GDM1 (cell line): ENCODE measurements around the gene ADGRE2.
A peak's percentile ranks its signal among the peaks of the same experiment; 100 is the strongest.

Experiments used
- DNase-seq: peaks from one replicate; lab custom pipeline; 2025; lab: John Stamatoyannopoulos, UW

Gene ADGRE2

DNA sequence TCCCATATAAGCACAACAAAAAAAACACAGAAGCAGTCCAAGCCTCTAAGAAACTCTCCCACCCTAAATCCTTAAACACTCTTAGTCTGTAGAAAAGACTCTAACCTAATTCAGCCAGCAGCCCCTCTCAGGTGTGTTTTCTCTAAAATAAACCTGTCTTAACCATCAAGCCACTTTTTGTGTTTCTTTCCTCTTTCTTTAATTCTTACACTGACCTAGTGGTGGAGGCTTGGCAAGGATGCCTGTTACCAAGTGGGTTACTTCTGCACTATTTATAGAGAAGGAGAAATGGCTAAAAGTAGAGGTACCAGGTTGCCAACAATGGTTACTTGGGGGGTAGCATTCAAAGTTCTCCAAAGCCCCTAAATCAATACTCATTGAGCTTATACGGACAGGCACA, 44.8 kb downstream of the ADGRE2 start:
- DNase-seq: no peak

DNA sequence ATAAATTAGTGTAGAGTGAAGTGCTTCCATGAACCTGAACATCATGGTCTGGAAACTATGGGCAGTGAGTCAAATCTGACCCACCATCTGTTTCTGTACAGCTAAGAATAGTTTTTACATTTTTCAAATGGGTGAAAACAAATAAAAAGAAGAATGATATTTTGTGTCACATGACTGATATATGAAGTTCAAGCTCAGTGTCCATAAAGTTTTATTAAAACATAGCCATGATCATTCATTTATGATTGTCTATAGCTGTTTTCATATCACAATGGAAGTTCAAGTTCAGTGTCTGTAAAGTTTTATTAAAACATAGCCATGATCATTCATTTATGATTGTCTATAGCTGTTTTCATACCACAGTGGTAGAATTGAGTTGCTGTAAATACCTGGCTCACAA, 45.9 kb downstream of the ADGRE2 start:
- no peak for DNase-seq

DNA sequence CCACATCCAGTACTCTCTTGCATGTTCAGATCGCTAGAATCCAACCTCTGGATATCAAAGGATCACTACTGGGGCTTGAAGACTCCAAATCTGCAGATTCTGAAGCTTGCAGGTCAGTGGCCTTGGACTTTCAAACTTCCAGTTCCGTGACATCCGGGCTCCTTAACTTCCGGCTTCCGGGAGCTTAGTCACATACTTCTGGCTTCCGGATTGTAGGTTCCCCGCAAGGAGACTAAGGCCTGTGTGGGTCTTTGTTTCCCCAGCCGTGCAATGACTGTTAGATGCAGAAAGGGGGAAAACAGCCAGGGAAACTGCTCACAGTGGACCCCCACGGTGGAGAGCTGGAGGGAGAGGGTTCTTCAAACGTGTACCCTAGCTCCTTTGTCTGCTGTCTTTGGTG, 47.2 kb downstream of the ADGRE2 start:
- DNase-seq: no peak

DNA sequence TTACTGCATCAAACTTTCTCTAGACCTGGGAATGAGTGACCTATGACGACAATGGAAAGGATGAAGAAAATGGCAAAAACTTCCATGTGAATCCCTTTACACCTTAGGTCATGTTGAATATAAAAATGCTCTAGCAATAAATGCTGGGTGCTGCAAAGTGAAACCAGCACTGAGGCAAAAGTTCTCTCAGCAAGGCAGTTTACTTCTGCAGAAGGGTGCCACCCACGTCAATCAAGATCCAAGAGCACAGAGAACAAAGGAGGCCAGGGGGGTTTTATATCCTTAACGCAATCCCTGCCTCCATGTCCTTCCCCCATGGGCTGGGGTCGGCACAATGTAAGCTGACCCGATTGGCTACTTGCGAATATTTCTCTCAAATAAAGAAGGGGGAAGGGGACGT, 49.8 kb downstream of the ADGRE2 start:
- DNase-seq: no peak

DNA sequence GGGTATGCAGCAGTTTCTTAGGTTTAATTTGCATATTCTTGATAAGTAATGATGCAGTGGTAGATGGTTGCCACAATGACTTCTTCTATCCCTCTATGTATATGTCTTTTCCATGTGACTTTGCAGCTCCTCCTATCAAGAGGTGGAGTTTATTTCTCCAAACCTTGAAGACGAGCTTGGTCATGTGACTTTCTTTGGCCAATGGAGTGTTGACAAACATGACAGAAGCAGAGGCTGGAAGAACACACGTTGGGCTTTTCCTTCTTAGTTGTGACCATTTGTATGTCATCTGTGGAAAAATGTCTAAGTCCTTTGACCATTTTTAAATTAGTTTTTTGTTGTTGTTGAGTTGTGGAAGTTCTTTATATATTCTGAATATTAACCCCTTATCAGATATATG, 56.2 kb downstream of the ADGRE2 start:
- DNase-seq: no peak

DNA sequence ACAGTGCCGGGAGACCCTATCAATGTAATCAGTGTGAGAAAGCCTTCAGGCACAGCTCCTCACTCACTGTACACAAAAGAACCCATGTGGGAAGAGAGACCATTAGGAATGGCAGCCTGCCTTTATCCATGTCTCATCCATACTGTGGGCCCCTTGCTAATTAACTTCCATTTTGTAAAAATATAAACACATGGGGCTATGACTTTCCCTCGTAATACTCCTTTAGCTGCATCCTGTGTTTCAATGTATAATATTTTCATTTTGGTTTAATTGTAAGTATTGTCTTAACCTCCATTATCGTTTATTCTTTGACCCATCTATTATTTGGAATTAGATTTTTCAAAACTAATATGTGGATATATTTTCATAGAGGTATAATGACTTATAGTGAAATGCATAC, 59.2 kb downstream of the ADGRE2 start:
- no peak for DNase-seq

DNA sequence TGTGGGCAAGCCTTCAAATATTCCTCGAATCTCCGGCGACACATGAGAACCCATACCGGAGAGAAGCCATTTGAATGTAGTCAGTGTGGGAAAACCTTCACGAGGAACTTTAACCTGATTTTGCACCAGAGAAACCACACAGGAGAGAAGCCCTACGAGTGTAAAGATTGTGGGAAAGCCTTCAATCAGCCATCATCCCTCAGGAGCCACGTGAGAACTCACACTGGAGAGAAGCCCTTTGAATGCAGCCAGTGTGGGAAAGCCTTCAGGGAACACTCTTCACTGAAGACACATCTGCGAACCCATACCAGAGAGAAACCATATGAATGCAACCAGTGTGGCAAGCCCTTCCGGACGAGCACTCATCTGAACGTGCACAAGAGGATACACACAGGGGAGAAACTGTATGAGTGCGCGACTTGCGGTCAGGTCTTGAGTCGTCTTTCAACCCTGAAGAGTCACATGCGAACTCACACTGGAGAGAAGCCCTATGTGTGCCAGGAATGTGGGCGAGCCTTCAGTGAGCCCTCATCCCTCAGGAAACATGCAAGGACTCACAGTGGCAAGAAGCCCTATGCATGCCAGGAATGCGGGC, 59.7 kb downstream of the ADGRE2 start:
- no peak for DNase-seq

DNA sequence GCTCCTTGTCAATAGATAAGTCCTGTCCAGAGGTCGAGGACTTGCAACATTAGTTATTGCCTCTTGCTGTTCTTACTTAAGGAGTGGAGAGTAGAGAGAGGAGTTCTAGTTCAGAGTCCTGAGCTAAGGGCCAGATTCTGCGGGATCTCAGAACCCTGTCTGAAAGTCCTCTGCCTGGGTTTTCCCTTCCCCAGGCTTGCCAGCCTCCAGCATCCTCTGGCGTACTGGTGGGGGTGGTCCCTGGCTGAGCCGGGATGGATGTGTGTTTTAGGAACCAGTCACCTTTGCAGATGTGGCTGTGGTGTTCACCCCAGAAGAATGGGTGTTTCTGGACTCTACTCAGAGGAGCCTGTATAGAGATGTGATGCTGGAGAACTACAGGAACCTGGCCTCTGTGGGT, 62.5 kb downstream of the ADGRE2 start:
- no peak for DNase-seq

DNA sequence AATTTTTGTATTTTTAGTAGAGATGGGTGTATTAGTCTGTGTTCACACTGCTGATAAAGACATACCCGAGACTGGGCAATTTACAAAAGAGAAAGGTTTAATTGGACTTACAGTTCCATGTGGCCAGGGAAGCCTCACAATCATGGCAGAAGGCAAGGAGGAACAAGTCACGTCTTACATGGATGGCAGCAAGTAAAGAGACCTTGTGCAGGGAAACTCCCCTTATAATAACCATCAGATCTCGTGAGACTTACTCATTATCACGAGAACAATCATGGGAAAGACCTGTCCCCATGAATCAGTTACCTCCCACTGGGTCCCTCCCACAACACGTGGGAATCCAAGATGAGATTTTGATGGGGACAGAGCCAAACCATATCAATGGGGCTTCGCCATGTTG, 73.9 kb downstream of the ADGRE2 start:
- no peak for DNase-seq

DNA sequence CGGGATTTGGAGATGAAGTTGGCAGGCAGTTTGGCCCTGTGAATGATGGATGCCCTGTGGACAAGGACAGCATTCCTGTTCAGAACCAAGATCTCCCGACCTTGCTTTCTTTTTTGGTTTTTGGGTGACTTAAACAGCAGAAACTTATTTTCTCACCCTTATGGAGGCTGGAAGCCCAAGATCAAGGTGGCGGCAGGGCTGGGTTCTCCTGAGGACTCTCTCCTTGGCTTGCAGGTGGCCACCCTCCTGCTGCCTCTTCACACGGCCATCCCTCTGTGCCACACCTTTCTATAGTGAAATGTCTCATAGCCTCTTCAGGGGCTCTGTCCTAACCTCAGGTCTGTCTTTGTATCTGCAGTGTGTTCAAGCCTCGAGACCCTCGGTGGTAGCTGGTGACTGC, 74.5 kb downstream of the ADGRE2 start:
- no peak for DNase-seq

DNA sequence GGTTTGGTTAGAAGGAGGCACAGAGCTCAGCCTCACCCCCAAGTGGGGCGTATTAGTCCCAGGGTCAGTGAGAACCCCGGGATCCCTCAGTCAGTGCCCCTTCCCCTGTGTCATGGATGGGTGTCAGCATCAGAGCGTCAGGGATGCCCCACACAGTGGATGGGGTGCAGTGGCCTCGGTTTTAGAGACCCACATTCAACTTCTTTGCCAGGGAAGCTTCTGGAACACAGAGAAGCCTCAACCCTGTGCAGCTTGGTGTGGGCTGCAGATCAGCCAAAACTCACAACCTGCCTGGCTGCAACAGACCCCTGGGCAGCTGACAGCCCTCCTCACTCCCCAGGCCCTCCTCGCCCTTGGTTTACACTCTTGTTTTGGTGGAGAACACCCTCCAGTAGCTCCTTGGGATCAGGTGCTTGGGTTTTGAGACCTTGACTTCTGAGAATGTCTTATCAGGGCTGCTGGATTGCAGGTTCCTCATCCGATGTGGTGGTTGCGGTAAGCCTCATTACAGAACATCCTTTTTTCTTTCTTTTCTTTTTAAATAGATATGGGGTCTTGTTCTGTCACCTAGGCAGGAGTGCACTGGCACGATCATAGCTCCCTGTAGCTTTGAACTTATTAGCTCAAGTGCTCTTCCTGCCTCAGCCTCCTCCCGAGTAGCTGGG, 77.5 kb downstream of the ADGRE2 start:
- DNase-seq: no peak

DNA sequence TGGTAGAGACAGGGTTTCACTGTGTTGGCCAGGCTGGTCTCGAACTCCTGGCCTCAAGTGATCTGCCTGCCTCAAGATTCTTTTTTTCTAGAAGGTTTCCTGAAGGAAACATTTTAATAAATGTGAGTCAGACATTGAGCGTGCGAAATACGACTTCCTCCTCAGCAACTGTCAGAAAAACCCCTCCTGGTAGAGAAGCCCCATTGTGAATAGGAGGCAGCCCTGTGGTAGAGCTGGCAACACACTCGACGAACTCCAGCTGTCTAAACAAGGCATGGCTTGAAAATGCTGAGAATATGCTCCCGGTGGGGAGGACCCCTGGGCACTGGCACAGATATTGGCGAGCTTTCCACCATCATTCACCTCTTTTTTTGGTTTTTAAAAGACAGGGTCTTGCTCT, 78.7 kb downstream of the ADGRE2 start:
- DNase-seq: no peak

DNA sequence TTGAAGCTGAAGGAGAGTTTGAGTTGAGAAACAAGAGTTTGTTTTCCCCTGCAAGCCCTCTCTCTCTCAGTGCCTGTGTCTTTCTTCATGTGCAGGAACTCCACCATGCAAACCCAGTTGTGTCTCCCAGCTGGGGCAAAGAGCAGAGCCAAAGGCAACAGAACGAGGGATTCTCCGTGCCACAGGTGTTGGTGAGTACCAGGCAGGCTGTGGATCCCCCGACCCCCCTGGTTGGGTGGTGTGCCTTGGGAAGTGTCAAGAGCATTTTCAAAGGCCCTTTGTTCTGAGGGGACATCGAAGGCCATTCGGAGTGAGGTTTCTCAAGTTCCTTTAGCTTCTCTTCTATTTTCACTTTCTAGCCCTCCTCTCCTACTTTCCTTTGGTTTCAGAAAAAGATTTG, 82.9 kb downstream of the ADGRE2 start:
- no peak for DNase-seq

DNA sequence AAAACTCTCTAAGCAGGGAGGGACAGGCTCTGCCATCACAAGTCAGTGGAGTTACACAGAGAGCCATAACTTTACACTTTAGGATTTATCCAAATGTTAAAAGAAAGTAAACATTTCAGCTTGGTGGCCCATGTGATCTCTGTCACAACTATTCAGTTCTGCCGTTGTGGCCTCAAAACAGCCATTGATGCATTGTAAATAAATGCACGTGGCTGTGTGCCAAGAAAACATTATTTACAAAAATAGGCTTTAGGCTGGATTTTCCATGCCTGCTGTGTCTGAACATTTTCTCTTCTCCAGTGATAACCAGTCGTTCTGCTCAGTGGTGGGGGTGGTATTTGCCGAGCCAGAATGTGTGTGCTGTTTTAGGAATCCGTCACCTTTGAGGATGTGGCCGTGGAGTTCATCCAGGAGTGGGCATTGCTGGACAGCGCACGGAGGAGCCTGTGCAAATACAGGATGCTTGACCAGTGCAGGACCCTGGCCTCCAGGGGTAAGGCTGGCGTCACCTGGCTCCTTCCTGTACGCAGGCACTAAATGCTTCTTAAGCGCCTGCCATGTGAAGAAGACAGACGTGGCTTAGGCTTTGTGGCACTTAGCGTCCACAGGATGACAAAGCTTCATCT, 83.6 kb downstream of the ADGRE2 start:
- no peak for DNase-seq

DNA sequence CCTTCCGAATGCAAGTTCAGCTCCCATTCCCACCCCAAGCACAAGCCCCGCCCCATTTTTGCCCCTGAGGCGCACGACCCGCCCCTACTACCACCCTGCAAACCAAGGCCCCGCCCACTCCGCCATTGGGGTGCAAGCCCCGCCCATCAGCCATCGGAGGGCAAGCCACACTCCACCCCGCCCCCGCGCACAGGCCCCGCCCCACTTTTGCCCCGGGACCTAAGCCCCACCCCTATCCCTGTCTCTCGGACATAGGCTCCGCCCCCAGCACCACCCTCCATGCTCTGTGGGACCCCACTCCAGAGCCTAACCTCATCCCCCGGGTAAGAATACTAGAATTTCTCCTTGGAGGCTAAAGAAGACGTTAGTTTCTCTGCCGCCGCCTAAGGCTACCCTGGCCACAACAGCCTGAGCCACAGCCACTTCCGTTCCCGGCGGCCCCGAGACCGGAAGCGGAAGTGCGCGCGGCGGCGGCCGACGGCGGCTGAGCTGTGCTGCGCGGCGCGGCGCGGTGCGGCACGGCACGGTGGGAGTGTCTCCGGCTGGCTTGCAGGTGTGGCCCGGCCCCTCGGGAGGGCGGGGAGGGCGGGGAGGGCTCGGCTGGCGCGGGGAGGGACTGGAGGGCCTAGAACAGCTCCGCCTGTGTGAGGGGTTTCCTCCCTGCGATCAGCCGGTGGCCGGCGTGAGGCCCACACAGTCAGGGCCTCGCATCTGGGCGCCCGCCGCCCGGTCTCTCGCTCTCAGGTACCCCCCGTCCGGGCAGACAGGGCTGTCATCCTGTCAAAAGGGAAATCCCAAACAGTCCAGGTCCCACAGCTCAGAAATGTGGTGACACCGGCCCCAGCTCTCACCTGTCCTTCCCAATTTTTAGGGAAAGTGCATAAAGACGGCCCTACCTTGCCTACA, 88.5 kb downstream of the ADGRE2 start, which contains the start of gene ZNF333:
Gene ZNF333, plus strand, starts transcription at position 451 of the 906 bp plus-strand sequence. CDS start 3,444 bp downstream, outside the sequence.
- peak; percentile 89 for DNase-seq

DNA sequence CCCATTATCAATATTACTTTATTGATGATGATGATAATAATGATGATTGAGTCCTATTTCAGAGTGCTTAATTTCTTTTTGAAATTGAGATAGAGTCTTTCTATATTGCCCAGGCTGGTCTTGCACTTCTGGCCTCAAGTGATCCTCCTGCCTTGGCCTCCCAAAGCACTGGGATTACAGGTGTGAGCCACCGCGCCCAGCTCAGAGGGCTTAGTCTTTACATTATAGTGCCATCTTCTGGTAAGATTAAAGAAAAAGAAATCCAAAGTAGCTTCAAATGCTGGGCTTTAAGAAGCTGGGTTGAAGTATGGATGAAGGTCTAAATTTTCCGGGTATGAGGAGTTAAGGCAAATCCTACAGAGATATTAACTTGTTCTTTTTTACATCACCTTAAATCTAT, 91.9 kb downstream of the ADGRE2 start:
- DNase-seq: peak; percentile 1

DNA sequence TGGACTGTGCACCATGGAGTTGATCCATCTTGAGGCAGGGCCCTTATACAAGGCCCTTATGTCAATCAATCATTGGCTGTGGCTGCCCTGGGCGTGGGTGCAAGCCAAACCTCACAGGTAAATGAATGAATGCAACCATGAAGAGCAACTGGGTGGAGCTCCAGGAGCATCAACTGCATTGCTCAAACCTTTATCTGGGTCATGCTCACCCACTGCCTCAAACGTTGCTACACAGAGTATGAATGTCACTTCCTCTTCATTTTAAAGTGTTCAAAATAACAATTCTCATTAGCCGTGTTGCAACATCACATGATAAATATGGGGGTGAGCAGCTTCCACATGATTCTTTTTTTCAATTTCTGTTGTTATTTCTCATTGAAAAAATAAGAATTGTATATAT, 94.9 kb downstream of the ADGRE2 start:
- no peak for DNase-seq
